RPMI8226 (cell line): ENCODE data around the gene XPNPEP1.
A peak's percentile ranks its signal among the peaks of the same experiment; 100 is the strongest.

Source experiments
- DNase-seq: peaks from one replicate; pipeline ENCODE4 v3.0.0-alpha.2; 2015

XPNPEP1 gene

DNA sequence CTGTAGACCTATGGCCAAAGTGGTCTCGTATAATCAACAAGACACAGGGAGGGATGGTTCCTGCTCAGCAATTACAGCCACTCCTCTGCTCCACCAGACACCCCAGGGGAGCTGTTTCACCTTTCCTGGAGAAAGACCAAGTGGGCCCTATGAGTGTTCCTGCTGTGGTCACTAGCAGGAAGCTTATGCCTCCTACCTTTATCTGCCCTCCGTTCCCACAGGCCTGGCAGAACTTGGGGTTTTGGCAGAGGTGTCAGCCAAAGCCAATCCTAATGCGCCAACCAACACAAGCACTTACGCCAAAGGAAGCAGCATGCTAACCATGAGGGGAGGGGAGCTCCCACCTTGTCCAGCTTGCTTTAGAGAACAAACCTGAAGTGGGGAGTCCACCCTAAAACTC lies 31.2 kb downstream of the XPNPEP1 start:
- no peak for DNase-seq

DNA sequence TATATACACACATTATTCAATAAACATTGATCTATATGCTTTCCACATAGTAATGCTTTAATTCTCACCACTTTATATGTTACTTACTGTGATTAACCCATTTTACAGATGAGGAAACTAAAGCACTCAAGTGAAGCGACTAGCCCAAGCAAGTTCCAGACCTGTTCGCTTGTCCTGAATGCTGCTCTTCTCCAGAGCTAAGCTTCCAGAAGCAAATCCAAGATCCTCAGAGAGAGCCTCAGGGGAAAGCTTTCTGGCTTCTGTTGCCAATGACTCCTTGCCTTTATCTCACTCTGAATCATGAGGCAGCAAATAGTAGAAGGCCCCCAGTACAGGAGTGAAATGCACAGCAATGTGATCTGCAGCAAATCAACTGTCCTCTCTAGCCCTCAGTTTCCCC lies 32.2 kb downstream of the XPNPEP1 start:
- DNase-seq, result no peak

DNA sequence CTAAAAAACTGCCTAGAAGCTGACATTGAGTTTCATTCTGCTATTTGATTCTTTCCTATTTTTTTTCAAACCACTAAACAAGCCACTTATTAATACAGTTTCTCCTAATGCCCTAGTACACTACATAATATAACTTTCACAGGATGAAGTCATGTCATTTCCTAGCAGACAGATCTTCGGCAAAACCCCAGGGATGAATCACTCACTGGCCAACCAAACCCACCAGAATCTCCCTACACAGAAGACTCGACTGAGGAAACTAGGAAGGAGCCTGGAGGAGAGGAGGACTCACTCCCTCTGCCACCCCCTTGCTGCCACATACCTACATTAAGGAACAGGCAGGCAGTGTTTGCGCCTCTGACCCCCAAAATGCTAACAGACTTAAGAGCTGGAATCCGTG lies 33.4 kb downstream of the XPNPEP1 start:
- no peak for DNase-seq

DNA sequence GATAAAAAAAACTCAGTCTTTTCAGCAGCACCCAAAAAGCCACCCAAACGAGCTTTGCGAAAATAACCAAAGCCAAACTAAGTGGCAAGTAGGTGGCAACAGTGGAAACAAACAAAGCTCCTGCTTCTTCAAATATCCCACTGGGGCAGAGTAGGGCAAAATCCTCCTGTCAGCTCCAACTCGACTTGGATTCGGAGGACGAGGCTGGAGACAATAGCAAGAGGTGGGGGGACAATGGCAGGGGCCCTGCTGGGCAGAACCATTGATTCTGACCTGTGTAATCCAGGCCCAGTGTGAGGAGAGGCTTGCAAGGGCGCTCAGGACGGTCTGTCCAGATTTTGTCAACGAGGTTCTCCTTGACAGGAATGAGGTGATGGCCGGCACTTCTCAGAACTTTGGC lies 35.5 kb downstream of the XPNPEP1 start:
- no peak for DNase-seq

DNA sequence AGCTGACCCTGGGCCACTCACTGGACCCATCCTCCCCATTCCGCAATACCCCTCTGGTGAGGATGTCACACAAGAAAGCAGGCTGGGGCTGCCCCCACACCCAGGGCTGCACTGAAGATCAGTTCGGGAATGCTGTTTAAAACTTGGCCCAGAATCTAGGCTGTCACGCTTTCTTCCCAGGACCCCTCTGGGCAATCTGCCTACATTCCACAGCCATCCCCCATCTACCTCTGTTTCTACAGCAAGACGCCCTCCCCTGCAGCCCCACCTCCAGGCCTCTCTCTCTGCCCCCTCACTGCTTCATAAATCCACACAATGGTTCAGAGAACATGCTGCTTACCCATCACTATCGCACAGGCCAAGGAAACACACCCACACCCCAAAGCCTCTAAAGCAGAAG lies 36.1 kb downstream of the XPNPEP1 start:
- no peak for DNase-seq

DNA sequence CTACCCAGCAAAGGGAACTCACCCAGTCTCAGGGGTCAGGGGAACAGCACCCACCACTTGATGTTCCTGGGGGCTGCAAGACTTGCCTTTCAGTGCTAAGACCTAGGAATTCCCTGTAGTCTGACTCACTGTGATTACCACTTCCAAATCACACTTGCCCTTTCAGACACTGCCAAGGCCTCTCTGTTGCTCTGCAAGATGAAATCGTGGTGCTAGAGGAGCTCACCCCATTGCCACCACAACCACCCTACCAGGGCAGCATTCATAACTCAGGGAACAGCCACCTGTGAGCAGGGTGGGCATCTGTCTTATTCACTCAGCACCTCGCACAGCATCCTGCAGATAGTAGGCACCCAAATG lies 36.5 kb downstream of the XPNPEP1 start:
- no peak for DNase-seq

DNA sequence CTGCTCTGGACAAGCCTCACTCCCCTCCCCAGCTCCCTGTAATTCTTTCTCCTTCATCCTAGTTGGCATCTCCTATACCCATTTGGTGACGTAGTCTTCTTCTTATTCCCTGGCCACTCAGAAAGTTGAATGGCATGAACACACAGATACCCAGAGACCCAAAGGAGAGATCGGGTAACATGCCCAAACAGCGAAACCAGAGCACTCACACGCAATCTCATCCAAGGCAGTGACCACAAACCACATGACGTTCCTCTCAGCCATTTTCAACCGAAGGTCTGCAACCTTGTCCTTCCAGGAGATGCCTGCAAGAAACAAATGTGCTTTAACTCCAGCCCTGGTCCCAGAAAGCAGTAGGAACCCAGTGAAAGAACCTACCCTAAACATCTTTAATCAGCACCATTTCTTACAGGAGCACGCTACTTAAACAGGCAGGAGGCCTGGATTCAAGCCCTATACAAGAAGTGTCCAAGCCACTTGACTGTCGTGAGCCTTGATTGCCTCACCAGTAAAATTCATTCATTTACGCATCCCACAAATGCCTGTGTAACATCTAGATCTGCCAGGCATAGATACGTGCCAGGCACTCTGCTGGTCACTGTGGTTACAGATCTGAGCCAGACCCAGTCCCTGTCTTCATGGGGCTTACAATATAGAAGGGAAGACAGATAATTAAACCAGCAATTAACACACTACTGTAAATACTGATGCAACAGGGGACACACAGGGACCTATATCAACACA lies 37.1 kb downstream of the XPNPEP1 start:
- no peak for DNase-seq

DNA sequence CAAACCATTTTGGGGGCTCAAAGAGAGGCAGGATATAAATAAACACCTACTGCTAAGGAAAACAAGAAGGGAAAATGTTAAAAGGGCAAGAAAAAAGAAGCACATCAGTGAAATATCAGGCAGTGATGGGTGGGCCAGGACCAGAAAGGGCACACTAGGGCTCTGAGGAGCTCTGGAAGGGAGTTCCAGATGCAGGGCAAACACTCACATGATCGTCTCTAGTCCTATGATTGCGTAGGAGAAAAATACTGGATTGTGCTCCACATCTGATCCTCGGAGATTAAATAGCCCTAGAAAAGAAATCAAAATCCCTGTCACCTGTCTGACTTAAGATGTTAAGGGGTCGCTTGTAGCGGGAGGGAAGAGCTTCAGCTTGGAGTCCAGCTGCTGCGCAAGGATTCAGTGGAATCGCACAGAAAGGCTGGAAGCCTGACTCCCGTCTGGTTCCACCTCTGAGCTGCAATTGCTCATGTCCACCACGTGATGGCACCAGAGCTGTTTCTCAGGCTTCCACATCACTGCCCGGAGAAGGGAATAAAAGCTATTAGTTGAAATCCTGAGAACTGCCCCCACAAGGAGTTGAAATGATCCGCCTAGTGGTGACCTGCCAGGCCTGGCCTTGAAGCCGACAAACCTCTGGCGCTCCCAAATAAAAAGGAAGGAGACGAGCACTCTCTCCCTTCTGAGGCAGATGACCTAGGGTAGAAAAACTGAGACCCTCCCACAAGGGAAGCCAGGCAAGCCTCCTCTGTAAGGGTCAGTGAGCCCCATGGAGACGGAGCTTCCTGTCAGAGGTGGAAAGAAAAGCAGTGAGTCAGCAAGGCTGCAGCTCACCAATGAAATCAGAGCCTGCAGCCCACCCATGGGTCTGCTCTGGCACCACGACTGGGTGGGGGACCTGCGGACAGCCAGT lies 39.2 kb downstream of the XPNPEP1 start:
- peak; percentile 49 for DNase-seq

DNA sequence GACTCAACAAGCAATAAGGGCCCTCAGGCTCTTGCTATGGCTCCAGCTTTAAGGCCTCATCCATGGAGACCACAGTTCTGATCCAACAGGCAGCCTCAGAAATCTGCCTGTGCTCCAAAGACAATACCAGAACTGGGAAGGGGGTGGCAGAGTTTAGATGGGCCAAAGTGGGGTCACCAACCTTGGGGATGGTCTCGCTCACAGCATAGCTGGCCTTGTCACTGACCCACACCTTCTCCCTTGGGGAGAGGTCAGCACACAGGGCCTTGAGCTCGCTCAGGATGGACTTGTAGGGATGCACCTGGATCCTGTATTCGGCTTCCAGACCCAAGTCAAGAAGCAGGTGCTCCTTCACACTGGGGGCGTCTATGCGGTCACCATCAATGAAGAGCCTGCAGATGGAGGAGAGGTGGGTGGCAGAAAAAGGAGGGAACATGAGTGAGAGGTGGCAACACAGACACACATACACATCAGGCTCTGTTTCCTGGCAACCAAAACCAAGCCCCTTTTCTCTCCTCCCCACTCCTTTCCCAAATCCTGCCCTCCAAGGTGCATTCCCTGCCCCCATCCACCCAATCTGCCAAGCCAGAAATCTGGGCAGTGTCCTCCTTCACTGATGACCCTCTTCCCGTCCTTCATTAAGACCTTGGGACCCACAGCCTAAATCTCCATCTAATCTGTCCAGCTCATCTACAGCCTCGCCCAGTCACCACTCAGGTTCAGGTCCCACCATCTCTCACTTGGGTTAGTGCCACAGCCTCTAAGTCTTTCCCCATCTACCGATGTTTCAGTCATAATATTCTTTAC lies 40.9 kb downstream of the XPNPEP1 start:
- no peak for DNase-seq

DNA sequence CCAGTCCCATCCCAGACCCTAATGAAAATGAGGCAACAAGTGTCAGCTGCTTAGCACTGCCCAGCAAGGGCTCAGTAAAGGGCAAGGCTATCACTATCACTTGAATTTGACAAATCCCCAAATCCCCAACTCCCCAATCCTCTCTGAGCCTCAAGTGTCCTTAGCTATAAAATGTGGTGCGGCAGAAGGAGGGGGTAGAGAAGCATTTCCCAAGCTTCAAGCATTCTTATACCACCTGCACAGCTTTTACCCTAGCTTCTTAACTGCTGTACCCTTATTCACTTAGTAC lies 41.6 kb downstream of the XPNPEP1 start:
- no peak for DNase-seq

DNA sequence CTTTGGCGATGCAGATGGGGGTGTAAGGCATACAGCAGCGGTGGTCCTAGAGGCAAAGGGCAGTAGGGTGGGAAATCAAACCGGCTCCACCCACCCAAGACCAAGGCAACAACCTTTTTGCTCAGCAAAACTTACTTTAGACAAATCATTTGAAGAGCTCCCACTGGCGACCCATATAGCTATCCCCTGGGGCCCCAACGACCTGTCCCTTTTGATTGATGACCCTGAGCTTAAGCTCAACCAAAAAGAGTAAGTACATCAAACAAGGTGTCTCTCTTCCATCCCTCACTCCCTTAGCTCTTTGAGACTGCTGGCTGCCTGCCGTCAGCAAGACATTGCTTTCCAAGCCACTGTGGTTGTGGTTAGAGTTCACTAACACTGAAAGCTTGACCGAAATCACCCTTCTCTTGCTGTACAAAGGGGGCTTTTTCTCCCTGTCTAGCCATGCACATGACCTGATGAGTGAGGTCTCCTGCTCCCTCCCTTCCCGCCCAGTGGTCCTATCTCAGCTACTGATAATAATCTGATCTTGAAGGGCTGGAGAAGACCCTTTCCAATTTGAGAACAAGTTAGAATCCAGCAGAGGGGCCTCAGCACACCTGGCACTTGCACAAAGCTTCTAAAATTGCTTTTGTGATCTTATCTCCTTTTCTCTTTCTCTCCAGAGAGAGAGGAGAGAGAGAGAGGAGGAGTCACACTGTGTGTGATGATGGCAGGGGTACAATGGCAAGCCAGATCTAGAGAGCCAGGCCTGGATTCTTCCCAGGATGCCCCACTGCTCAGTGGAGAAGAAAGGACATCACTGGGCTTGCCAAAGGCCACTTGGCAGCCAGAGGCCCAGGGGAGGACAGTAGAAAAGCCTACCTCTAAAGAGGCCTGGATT lies 42.2 kb downstream of the XPNPEP1 start:
- no peak for DNase-seq

DNA sequence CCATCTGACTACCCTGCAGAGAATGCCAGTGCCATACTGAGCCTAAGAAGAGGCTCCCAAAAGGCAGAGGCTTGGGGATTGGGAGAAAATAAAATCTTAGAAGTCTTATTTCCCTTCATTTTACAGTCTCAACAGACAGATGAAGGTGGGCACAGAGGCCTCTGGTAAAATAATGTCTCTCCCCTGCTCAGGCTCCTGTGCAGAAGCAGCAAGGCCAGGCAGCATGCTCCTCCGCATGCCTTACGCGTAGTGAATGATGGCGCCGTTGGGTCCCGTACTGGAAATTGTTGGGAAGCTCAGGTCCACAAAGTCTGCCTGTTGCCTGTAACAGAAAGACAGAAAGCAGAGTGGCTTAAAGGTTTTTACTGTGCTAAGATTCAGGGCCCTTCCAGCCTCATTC lies 45.8 kb downstream of the XPNPEP1 start:
- no peak for DNase-seq

DNA sequence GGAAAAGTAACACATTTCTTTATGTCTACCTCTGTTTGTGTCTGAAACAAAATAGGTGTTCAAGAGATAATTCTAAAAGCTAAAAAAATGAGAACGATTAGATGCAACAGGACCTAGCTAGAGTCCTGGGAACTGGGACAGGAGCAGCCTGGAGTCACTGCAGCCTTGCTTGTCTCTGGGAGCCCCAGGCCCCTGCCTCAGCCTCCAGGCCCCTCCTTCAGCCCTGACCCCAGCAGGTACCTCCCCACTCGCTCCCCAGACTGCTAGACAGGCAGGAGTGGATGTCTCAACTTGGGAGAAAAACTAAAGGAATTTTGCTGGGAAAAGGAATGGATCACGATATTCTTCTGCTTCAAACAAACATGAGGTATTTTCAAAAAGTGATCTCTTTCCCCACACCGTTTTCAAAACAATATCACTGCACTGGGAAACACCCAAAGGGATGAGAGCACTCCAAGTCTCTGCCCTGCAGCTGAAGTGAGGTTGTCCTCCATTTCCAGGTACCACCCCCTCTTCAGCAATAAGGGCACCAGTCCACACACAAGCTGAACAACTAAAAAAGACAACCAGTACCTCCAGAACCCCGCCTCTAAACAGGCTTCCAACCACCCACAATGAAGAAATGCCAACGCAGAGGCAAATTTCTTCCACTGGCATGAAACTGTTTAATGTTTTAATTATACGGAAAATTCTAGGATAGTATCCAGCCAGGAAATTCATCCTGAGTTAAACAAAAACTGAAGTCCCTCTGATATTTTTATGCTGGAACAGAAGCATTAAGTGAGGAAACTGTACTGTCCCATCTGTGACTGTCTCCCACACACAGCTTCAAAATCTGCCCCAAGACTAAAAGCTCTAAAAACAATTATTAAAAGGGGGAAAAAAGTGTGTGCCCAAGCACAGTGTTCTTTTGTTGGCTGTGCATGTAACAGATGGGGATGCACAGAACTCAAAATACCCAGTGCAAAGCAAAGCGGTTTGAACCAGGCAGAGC lies 47.2 kb downstream of the XPNPEP1 start:
- DNase-seq, result no peak

DNA sequence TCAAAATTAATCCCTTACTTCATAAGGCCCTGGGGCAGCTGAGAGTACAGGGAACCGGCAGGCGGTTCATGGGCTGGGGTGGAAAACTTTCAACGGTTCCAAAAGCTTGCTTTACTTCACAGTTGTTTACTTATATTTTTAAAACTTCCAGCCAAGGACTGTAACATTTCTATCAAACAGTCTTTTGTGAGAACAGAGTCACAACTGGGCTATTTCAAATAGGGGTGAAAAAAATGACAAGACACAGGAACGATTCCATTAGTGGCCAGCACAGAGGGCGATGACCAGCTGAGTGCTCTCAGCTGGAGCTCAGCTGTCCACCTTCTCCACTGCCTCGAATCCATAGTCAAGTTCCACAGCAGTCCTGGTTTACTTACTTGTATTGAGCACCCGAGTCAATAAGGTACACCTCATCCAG lies 48.2 kb downstream of the XPNPEP1 start:
- DNase-seq, result no peak

DNA sequence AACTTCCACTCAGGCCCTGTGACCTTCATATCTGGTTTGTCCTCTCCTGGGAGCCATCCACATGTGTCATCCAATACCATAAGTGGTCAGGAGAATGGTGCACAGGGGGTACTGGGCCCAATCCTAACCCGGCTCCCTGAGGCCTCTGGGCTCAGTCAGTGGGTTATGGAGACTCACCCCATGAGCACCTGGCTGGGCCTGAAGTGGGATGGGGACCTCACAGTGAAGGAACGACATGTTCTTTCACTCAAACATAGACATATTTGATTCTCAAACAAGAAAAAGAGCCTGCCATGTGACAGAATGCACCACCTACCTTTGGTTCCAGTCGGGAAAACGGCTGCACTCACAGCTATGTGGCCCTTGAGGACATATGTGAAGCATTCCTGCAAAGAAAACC lies 51.8 kb downstream of the XPNPEP1 start:
- no peak for DNase-seq

DNA sequence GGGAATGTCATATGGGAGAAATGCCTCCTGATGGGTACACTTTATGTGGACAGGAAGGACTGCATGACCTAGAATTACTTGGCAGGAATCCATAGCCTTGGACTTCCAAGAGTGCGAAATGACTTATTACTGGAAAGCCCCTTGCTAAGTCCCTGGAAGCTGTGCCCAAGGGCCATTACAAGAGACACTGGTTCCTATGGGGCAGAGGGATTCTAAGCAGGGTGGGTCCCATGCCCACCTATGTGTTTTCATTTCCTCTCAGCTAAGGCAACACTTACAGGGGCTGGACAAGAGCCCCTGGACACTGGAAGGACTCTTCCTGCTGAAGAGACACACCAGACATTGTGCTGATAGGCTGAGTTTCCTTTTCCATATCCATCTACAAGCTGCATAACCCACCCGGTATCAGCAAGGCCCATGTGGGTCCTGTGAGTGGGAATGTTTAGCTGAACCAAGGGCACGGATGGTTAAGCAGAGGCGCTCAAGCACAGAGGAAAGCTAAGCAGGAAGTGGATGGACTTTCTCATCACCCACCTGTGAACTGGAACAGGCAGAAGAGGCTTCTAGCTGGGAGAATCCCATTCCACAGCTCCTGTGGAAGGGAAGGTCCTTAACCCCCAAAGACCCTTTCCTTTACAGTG lies 56.2 kb downstream of the XPNPEP1 start:
- no peak for DNase-seq

DNA sequence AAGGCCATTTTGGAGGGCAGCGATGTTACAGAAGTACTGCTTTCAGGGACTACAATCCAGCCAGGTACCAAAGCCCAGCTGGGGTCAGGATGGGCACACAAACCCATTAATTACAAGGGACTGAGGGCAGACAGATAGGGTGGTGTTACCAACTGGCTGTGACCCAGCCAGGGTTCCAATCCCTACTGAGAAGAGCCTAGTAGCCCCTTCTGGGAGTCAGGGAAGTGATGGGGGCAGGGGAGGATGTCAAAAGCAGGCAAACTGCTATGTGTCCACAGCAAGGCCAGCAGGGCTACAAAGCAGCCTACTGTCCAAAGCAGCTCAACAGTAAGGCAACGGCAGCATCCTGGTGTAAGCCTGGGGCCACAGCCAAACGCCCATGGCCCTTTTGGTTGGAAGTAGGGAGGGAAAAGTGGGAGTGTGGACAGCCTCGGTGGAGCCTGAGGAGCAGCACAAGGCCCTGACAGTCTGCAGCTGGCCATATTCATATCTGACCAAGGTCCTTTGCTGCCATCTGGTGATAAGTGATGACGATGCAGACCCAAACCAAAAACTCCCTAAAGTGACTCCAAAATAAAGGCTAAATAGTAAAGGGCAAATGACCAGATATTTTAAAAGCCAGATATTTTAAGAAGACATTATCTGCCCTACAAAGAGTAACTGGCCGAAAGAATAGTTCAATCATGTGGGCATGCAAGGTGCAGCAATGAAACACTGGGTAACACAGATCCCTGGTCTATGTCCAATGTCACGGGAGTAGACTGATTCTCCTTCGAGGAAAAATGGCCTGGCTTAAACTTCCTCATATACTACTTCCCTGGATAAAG lies 56.9 kb downstream of the XPNPEP1 start:
- no peak for DNase-seq

DNA sequence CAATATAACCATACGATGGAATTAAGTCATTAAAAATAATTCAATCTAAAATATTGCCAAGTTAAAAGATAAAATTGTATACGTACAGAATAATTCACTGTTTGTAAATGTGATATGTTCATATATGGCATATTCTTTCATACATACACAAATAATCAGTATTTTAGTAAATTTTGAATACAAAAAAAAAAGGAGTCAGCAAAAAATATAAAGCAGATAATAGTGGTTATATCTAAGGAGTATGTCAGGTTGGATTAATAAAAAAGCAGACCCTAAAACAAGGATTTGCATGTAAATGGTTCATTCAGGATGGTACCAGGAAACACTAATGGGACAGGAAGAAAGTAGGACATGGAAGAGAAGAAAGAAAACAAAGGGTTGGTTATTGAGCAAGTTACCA lies 59.5 kb downstream of the XPNPEP1 start:
- DNase-seq, result no peak

DNA sequence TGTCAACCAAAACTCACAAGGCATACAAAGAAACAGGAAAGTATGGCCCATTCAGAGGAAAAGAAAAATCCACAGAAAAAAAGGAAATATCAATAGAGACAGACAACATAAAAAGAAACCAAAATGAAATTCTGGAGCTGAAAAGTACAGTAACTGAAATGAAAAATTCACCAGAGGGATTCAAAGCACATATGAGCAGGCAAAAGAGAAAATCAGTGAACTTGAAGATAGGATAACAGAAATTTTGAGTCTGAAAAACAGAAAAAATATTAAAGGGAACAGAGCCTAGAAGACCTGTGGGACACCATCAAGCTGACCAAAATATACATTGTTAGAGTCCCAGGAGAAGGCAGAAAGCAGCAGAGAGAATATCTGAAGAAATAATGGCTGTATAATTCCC lies 60.6 kb downstream of the XPNPEP1 start:
- DNase-seq, result no peak

DNA sequence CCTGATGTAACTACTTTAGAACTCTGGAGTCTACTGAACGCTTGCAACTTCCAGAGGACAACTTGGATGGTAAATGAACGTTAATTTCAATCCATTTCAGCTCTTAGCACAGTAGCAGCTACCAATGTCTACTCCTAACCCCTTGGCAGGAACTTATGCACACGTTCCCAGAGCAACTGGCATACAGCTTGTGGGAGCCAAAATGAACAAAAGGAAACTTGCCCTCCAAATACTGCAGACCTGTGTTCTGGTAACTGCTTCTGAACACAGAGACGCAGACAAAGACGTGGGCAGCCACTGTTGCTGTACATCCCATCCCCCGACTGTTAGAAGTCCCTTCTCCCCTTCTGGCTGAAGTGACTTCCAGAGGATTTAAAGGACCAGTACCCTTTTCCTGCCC lies 61.3 kb downstream of the XPNPEP1 start:
- DNase-seq, result no peak
